Measurements from ENCODE around the gene ANKRD62.

DNA sequence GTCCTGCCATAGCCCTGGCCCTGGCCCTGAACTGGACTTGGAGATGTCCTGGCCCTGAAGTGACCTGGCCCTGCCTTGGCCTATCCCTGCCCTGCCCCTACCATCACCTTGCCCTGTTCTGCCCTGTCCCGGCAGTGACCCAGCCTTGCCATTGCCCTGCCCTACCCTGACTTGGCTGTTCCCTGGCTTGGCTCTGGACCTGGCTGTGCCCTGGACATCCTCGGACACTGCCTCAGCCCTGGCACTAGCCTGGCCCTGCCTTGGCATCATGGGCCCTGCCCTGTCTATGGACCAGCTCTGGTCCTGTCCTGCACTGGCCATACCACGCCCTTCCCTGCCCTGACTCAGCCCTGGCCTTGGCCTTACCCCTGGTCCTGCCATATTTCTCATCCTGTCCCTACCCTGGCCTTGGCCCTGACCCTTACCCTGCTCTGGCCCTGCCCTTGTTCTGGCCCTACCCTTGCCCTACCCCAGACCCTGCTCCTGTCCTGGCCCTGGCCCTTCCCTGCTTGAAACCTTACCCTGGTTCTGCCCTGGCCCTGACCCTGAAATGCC, 6.1 kb upstream of the ANKRD62 start:
- TF ChIP-seq, protein P1, sequence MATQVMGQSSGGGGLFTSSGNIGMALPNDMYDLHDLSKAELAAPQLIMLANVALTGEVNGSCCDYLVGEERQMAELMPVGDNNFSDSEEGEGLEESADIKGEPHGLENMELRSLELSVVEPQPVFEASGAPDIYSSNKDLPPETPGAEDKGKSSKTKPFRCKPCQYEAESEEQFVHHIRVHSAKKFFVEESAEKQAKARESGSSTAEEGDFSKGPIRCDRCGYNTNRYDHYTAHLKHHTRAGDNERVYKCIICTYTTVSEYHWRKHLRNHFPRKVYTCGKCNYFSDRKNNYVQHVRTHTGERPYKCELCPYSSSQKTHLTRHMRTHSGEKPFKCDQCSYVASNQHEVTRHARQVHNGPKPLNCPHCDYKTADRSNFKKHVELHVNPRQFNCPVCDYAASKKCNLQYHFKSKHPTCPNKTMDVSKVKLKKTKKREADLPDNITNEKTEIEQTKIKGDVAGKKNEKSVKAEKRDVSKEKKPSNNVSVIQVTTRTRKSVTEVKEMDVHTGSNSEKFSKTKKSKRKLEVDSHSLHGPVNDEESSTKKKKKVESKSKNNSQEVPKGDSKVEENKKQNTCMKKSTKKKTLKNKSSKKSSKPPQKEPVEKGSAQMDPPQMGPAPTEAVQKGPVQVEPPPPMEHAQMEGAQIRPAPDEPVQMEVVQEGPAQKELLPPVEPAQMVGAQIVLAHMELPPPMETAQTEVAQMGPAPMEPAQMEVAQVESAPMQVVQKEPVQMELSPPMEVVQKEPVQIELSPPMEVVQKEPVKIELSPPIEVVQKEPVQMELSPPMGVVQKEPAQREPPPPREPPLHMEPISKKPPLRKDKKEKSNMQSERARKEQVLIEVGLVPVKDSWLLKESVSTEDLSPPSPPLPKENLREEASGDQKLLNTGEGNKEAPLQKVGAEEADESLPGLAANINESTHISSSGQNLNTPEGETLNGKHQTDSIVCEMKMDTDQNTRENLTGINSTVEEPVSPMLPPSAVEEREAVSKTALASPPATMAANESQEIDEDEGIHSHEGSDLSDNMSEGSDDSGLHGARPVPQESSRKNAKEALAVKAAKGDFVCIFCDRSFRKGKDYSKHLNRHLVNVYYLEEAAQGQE (IDR thresholded peaks at IDR 0.05; ENCODE audit: insufficient read depth in 1 of 2, low read depth in 2 of 2, low read length in 2 of 2) = no peak
- TF ChIP-seq POLR2AphosphoS5 (IDR thresholded peaks at IDR 0.05; ENCODE audit: low read depth, low read length) (no peak), SIN3A (IDR thresholded peaks at IDR 0.05; ENCODE audit: borderline replicate concordance, insufficient read depth, low read length) (no peak), FOXP2 (optimal IDR thresholded peaks at IDR 0.05; ENCODE audit: borderline replicate concordance, extremely low read depth, extremely low read length, insufficient read depth) (no peak)

All from PFSK-1 (cell line).